WTC11 (cell line): ENCODE measurements around the gene TMEM92. TPM values are rescaled to one million over a fixed set of nuclear protein-coding genes. Genes with fewer than 3 reads are reported as not detected.

Source experiments
- ATAC-seq: fragments of 200-7000 bp; cut with Tn5 transposase; 2 replicates; pipeline ENCODE4 v1.10.0; 2021; ENCODE audit warnings: mild to moderate bottlenecking, moderate library complexity
- CTCF ChIA-PET: fragments of 300-600 bp; sonication (Branson Sonifier 250); formaldehyde crosslinking; loops from one replicate; lab custom pipeline; 2021; ENCODE audit warnings: antibody characterized with exemption; lab: Charles Lee
- POLR2A ChIA-PET: fragments of 350-600 bp; sonication (Branson Sonifier 250); formaldehyde crosslinking; loops from one replicate; lab custom pipeline; 2021; ENCODE audit warnings: antibody characterized with exemption; lab: Charles Lee
- DNase-seq: peaks from one replicate; pipeline ENCODE4 v3.0.0; 2021; ENCODE audit warnings: low spot score
- H3K27ac Mint-ChIP-seq: 2 replicates; pipeline ENCODE4 v1.8.0; 2021; ENCODE audit warnings: mixed read lengths
- H3K27me3 Mint-ChIP-seq: 2 replicates; pipeline ENCODE4 v1.8.0; 2021; ENCODE audit warnings: low read depth, mild to moderate bottlenecking, moderate library complexity, mixed read lengths
- H3K36me3 Mint-ChIP-seq: 2 replicates; pipeline ENCODE4 v1.8.0; 2021; ENCODE audit warnings: mixed read lengths
- H3K4me1 Mint-ChIP-seq: 2 replicates; pipeline ENCODE4 v1.8.0; 2022; ENCODE audit warnings: mixed read lengths
- H3K4me3 Mint-ChIP-seq: 2 replicates; pipeline ENCODE4 v1.8.0; 2021; ENCODE audit warnings: mild to moderate bottlenecking, moderate library complexity, mixed read lengths
- H3K9me3 Mint-ChIP-seq: 2 replicates; pipeline ENCODE4 v1.8.0; 2021; ENCODE audit warnings: mixed read lengths
- ATF1 ChIP-seq: sonication (generic); formaldehyde crosslinking; IDR thresholded peaks from 2 replicates; pipeline ENCODE4 v1.8.1; 2023; ENCODE audit warnings: mild to moderate bottlenecking, moderate library complexity, missing genetic modification reagents
- CBFB ChIP-seq: sonication (generic); formaldehyde crosslinking; IDR thresholded peaks from 2 replicates; pipeline ENCODE4 v1.8.1; 2022; ENCODE audit warnings: mild to moderate bottlenecking, low read depth, missing genetic modification reagents
- CDX4 ChIP-seq: fragments of 250-450 bp; sonication (Bioruptor Pico); IDR thresholded peaks from 2 replicates; pipeline ENCODE4 v1.9.0; 2021; ENCODE audit warnings: moderate library complexity, mild to moderate bottlenecking, inconsistent platforms, borderline replicate concordance
- EMX1 ChIP-seq: fragments of 250-450 bp; sonication (Bioruptor Pico); IDR thresholded peaks from 2 replicates; pipeline ENCODE4 v1.8.0; 2021; ENCODE audit warnings: mild to moderate bottlenecking
- FOXJ3 ChIP-seq: sonication (generic); formaldehyde crosslinking; IDR thresholded peaks from 2 replicates; pipeline ENCODE4 v1.9.0; 2021; ENCODE audit warnings: missing genetic modification reagents, mild to moderate bottlenecking, borderline replicate concordance
- FOXK1 ChIP-seq: sonication (generic); formaldehyde crosslinking; IDR thresholded peaks from 2 replicates; pipeline ENCODE4 v1.8.0; 2022; ENCODE audit warnings: mild to moderate bottlenecking, moderate library complexity, missing genetic modification reagents
- HMGA2 ChIP-seq: fragments of 250-450 bp; sonication (Bioruptor Pico); IDR thresholded peaks from 2 replicates; pipeline ENCODE4 v1.4.0; 2021; ENCODE audit warnings: mild to moderate bottlenecking, moderate library complexity
- MXD4 ChIP-seq: fragments of 250-450 bp; sonication (Bioruptor Pico); IDR thresholded peaks from 2 replicates; pipeline ENCODE4 v1.8.0; 2021; ENCODE audit warnings: mild to moderate bottlenecking, moderate library complexity, borderline replicate concordance
- PRDM15 ChIP-seq: sonication (generic); formaldehyde crosslinking; IDR thresholded peaks from 2 replicates; pipeline ENCODE4 v1.8.0; 2022; ENCODE audit warnings: missing genetic modification reagents
- SP1 ChIP-seq: sonication (generic); formaldehyde crosslinking; conservative IDR thresholded peaks from 2 replicates; pipeline ENCODE4 v1.8.1; 2022; ENCODE audit warnings: missing genetic modification reagents
- TEAD4 ChIP-seq: sonication (generic); formaldehyde crosslinking; IDR thresholded peaks from 2 replicates; pipeline ENCODE4 v1.8.0; 2022; ENCODE audit warnings: mild to moderate bottlenecking, missing genetic modification reagents
- ZBTB21 ChIP-seq: sonication (generic); formaldehyde crosslinking; IDR thresholded peaks from 2 replicates; pipeline ENCODE4 v1.8.1; 2023; ENCODE audit warnings: mild to moderate bottlenecking, missing genetic modification reagents, borderline replicate concordance
- ZBTB43 ChIP-seq: sonication (generic); formaldehyde crosslinking; IDR thresholded peaks from 2 replicates; pipeline ENCODE4 v1.8.1; 2023; ENCODE audit warnings: mild to moderate bottlenecking, missing genetic modification reagents
- ZNF317 ChIP-seq: sonication (generic); formaldehyde crosslinking; IDR thresholded peaks from 2 replicates; pipeline ENCODE4 v1.8.1; 2023; ENCODE audit warnings: low read depth, mild to moderate bottlenecking, moderate library complexity, missing genetic modification reagents, borderline replicate concordance
- ZSCAN18 ChIP-seq: fragments of 250-450 bp; sonication (Bioruptor Pico); IDR thresholded peaks from 2 replicates; pipeline ENCODE4 v2.1.2; 2022; ENCODE audit warnings: mild to moderate bottlenecking, moderate library complexity
- total RNA-seq: library from RNA; stranded (reverse); gene quantifications from 3 replicates; pipeline ENCODE4 v1.2.3, GENCODE V29; 2021
- TF ChIP-seq, protein P1 (sequence below): fragments of 250-450 bp; sonication (Bioruptor Pico); IDR thresholded peaks from 2 replicates; pipeline ENCODE4 v1.9.0; 2021; ENCODE audit warnings: mild to moderate bottlenecking
- TF ChIP-seq, protein P2 (sequence below): fragments of 250-450 bp; sonication (Bioruptor Pico); IDR thresholded peaks from 2 replicates; pipeline ENCODE4 v1.8.0; 2021; ENCODE audit warnings: mild to moderate bottlenecking

The TMEM92 gene
- total RNA-seq, 1 experiment from 2014 or later = 9.8 TPM

GRCh38 chr17:50325906-50326305 lies 51.6 kb downstream of the TMEM92 start:
- DNase-seq = no peak
- ATAC-seq = no peak
- CTCF ChIA-PET = no interaction called here
- H3K27ac Mint-ChIP-seq = peak overlapping the region; percentile 2; the same call in 1 of the 2 replicates
- TF ChIP-seq HMGA2 = no peak
- TF ChIP-seq, protein P1, sequence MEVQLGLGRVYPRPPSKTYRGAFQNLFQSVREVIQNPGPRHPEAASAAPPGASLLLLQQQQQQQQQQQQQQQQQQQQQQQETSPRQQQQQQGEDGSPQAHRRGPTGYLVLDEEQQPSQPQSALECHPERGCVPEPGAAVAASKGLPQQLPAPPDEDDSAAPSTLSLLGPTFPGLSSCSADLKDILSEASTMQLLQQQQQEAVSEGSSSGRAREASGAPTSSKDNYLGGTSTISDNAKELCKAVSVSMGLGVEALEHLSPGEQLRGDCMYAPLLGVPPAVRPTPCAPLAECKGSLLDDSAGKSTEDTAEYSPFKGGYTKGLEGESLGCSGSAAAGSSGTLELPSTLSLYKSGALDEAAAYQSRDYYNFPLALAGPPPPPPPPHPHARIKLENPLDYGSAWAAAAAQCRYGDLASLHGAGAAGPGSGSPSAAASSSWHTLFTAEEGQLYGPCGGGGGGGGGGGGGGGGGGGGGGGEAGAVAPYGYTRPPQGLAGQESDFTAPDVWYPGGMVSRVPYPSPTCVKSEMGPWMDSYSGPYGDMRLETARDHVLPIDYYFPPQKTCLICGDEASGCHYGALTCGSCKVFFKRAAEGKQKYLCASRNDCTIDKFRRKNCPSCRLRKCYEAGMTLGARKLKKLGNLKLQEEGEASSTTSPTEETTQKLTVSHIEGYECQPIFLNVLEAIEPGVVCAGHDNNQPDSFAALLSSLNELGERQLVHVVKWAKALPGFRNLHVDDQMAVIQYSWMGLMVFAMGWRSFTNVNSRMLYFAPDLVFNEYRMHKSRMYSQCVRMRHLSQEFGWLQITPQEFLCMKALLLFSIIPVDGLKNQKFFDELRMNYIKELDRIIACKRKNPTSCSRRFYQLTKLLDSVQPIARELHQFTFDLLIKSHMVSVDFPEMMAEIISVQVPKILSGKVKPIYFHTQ (CRISPR knock-in tag) = no peak
- no peak for TF ChIP-seq FOXJ3
- TF ChIP-seq ZBTB43 (CRISPR knock-in tag) = no peak
- no peak for TF ChIP-seq ZSCAN18 (CRISPR knock-in tag)
- no peak for TF ChIP-seq ZNF317
- no peak for TF ChIP-seq ATF1 (CRISPR knock-in tag)
- no peak for TF ChIP-seq MXD4 (CRISPR knock-in tag)
- no peak for TF ChIP-seq TEAD4
- TF ChIP-seq CBFB = no peak
- TF ChIP-seq EMX1 = no peak
- no peak for TF ChIP-seq CDX4 (CRISPR knock-in tag)
- no peak for TF ChIP-seq ZBTB21 (CRISPR knock-in tag)
- TF ChIP-seq PRDM15 (CRISPR knock-in tag) = no peak
- no peak for TF ChIP-seq FOXK1 (CRISPR knock-in tag)
- TF ChIP-seq, protein P2, sequence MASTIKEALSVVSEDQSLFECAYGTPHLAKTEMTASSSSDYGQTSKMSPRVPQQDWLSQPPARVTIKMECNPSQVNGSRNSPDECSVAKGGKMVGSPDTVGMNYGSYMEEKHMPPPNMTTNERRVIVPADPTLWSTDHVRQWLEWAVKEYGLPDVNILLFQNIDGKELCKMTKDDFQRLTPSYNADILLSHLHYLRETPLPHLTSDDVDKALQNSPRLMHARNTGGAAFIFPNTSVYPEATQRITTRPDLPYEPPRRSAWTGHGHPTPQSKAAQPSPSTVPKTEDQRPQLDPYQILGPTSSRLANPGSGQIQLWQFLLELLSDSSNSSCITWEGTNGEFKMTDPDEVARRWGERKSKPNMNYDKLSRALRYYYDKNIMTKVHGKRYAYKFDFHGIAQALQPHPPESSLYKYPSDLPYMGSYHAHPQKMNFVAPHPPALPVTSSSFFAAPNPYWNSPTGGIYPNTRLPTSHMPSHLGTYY (CRISPR knock-in tag) = no peak
- no peak for TF ChIP-seq SP1 (CRISPR knock-in tag)
- TF ChIP-seq, all 79 proteins: peak for 0
- Mint-ChIP-seq H3K36me3 (no peaks in the 10 kb centered on the region), H3K27me3 (no peaks in the 10 kb centered on the region), H3K4me1 (no peaks in the 10 kb centered on the region), H3K4me3 (no peak overlapping the region), H3K9me3 (no peaks in the 10 kb centered on the region)
- POLR2A ChIA-PET = no interaction called here
